K562 (cell line): ENCODE results near the gene CUL1.

Experiments used
- LEF1 ChIP-seq: fragments of 450-650 bp; IDR thresholded peaks from 2 replicates; pipeline ENCODE4 v1.6.1; 2016; ENCODE audit warnings: mild to moderate bottlenecking
- MCM2 ChIP-seq: fragments of 450-650 bp; IDR thresholded peaks from 2 replicates; pipeline ENCODE4 v1.6.1; 2017; ENCODE audit warnings: low read depth, mild to moderate bottlenecking
- POLR2A ChIP-seq: fragments of 450-650 bp; conservative IDR thresholded peaks from 2 replicates; pipeline ENCODE4 v1.6.1; 2016
- SOX6 ChIP-seq: fragments of 450-650 bp; IDR thresholded peaks from 2 replicates; pipeline ENCODE4 v1.6.1; 2014; ENCODE audit warnings: mild to moderate bottlenecking
- TF ChIP-seq, protein P1 (sequence below): fragments of 250-450 bp; sonication (Bioruptor Pico); IDR thresholded peaks from 2 replicates; pipeline ENCODE4 v1.5.0; 2022; ENCODE audit warnings: mild to moderate bottlenecking

- TF ChIP-seq LEF1 (no peak), SOX6 (no peak), POLR2A (peak; percentile 59), MCM2 (no peak)
- TF ChIP-seq, protein P1, sequence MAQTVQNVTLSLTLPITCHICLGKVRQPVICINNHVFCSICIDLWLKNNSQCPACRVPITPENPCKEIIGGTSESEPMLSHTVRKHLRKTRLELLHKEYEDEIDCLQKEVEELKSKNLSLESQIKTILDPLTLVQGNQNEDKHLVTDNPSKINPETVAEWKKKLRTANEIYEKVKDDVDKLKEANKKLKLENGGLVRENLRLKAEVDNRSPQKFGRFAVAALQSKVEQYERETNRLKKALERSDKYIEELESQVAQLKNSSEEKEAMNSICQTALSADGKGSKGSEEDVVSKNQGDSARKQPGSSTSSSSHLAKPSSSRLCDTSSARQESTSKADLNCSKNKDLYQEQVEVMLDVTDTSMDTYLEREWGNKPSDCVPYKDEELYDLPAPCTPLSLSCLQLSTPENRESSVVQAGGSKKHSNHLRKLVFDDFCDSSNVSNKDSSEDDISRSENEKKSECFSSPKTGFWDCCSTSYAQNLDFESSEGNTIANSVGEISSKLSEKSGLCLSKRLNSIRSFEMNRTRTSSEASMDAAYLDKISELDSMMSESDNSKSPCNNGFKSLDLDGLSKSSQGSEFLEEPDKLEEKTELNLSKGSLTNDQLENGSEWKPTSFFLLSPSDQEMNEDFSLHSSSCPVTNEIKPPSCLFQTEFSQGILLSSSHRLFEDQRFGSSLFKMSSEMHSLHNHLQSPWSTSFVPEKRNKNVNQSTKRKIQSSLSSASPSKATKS: no peak
Observed at GRCh38 chr7:148699024-148699781, 500 bp downstream of the CUL1 start.
